ENCODE data around the gene LLGL2.

DNA sequence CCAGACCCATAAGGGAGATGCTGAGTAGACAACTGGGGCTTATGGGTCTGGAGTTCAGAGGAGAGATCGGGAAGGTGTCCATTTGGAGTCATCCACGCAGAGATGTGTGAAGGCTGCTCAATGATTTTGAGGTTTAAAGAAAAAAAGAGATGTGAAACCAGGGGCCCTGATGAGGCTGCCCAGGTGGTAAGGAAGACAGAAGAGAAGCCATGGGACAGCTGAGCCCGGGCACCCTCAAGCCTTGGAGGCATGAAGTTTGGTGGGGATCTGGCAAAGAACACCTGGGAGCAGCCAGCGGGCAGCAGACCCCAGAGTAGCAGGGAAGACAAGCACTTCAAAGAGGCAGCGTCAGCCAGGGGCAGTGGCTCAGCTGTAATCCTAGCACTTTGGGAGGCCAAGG lies 41.3 kb downstream of the LLGL2 start:
- TF ChIP-seq EP300 (IDR thresholded peaks at IDR 0.05) (no peak), POLR2A (IDR thresholded peaks at IDR 0.05; ENCODE audit: low read depth) (no peak), POLR2AphosphoS5 (IDR thresholded peaks at IDR 0.05) (no peak)
- TF ChIP-seq, protein P1, sequence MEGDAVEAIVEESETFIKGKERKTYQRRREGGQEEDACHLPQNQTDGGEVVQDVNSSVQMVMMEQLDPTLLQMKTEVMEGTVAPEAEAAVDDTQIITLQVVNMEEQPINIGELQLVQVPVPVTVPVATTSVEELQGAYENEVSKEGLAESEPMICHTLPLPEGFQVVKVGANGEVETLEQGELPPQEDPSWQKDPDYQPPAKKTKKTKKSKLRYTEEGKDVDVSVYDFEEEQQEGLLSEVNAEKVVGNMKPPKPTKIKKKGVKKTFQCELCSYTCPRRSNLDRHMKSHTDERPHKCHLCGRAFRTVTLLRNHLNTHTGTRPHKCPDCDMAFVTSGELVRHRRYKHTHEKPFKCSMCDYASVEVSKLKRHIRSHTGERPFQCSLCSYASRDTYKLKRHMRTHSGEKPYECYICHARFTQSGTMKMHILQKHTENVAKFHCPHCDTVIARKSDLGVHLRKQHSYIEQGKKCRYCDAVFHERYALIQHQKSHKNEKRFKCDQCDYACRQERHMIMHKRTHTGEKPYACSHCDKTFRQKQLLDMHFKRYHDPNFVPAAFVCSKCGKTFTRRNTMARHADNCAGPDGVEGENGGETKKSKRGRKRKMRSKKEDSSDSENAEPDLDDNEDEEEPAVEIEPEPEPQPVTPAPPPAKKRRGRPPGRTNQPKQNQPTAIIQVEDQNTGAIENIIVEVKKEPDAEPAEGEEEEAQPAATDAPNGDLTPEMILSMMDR (IDR thresholded peaks at IDR 0.05), result no peak
